Stimulated activated effector memory CD8-positive, alpha-beta T cell treated with anti-CD3 and anti-CD28 coated beads, Interleukin-12 subunit alpha, Interleukin-12 subunit beta, amount 100 ng/mL, for 72 hours (primary cell): ENCODE results near the gene LRRC49.
"Not testable (repeated sequence)": the region's sequence is repeated elsewhere in the genome, so short reads cannot be mapped to it uniquely, and the experiment has no call there.

Experiments
- ATAC-seq: fragments of 150-1000 bp; cut with Tn5 transposase; 2 replicates; pipeline ENCODE4 v1.10.0; 2021
- DNase-seq, 2 donors: peaks; one replicate each; pipeline ENCODE4 v3.0.0; 2021 to 2022; ENCODE audit warnings: low spot score in 2 of 2
- H3K27ac Mint-ChIP-seq: one replicate; pipeline ENCODE4 v1.8.0; 2022; ENCODE audit warnings: mild to moderate bottlenecking, mixed read lengths
- H3K36me3 Mint-ChIP-seq: one replicate; pipeline ENCODE4 v1.8.0; 2022; ENCODE audit warnings: mild to moderate bottlenecking, mixed read lengths
- H3K4me1 Mint-ChIP-seq: one replicate; pipeline ENCODE4 v1.8.0; 2022; ENCODE audit warnings: mixed read lengths
- H3K4me3 Mint-ChIP-seq: one replicate; pipeline ENCODE4 v1.8.0; 2022; ENCODE audit warnings: mild to moderate bottlenecking, mixed read lengths
- H3K9me3 Mint-ChIP-seq: one replicate; pipeline ENCODE4 v1.8.0; 2022; ENCODE audit warnings: mixed read lengths

Gene LRRC49

GRCh38 chr15:70892912-70893560 is 410 bp downstream of the LRRC49 start:
- ATAC-seq (no peak), DNase-seq (no peak)
- peaks cover 9% of the 10 kb centered on the region for H3K4me1 Mint-ChIP-seq
- H3K4me3 Mint-ChIP-seq, result peak overlapping the region; percentile 78
- H3K27ac Mint-ChIP-seq, result peak overlapping the region; percentile 65
- H3K36me3 Mint-ChIP-seq, result peaks cover 6% of the 10 kb centered on the region
- no peaks in the 10 kb centered on the region for H3K9me3 Mint-ChIP-seq

- Mint-ChIP-seq H3K4me3 (no peak overlapping the region), H3K27ac (no peak overlapping the region), H3K36me3 (no peaks in the 10 kb centered on the region), H3K4me1 (no peaks in the 10 kb centered on the region), H3K9me3 (no peaks in the 10 kb centered on the region)
- DNase-seq (no peak), ATAC-seq (no peak)
Measured at GRCh38 chr15:70902107-70902506, 9.5 kb downstream of the LRRC49 start.

GRCh38 chr15:70906842-70907241 is 14.2 kb downstream of the LRRC49 start:
- Mint-ChIP-seq H3K36me3 (no peaks in the 10 kb centered on the region), H3K27ac (no peak overlapping the region), H3K4me3 (no peak overlapping the region), H3K9me3 (peaks cover 8% of the 10 kb centered on the region), H3K4me1 (no peaks in the 10 kb centered on the region)
- no peak for ATAC-seq
- no peak for DNase-seq

GRCh38 chr15:70907784-70908471 is 15.3 kb downstream of the LRRC49 start:
- Mint-ChIP-seq H3K4me3 (no peak overlapping the region), H3K27ac (no peak overlapping the region), H3K36me3 (no peaks in the 10 kb centered on the region), H3K9me3 (peaks cover 8% of the 10 kb centered on the region), H3K4me1 (no peaks in the 10 kb centered on the region)
- DNase-seq (no peak), ATAC-seq (no peak)

- Mint-ChIP-seq H3K36me3 (no peaks in the 10 kb centered on the region), H3K9me3 (peaks cover 8% of the 10 kb centered on the region), H3K27ac (no peak overlapping the region), H3K4me3 (no peak overlapping the region), H3K4me1 (no peaks in the 10 kb centered on the region)
- no peak for DNase-seq
- ATAC-seq, result no peak
Measured at GRCh38 chr15:70910958-70911357, 18.3 kb downstream of the LRRC49 start.

- ATAC-seq (no peak), DNase-seq (no peak)
- Mint-ChIP-seq H3K36me3 (no peaks in the 10 kb centered on the region), H3K9me3 (peaks cover 8% of the 10 kb centered on the region), H3K4me1 (no peaks in the 10 kb centered on the region), H3K4me3 (no peak overlapping the region), H3K27ac (no peak overlapping the region)
Measured at GRCh38 chr15:70912187-70912586, 19.6 kb downstream of the LRRC49 start.

GRCh38 chr15:70916531-70916930 is 23.9 kb downstream of the LRRC49 start:
- Mint-ChIP-seq H3K27ac (no peak overlapping the region), H3K36me3 (no peaks in the 10 kb centered on the region), H3K4me3 (no peak overlapping the region), H3K9me3 (no peaks in the 10 kb centered on the region), H3K4me1 (no peaks in the 10 kb centered on the region)
- DNase-seq, result no peak
- ATAC-seq, result no peak

GRCh38 chr15:70917955-70918354 is 25.3 kb downstream of the LRRC49 start:
- no peaks in the 10 kb centered on the region for H3K4me1 Mint-ChIP-seq

GRCh38 chr15:70920981-70921696 is 28.5 kb downstream of the LRRC49 start:
- ATAC-seq (no peak), DNase-seq (no peak)
- no peak overlapping the region for H3K4me3 Mint-ChIP-seq
- no peaks in the 10 kb centered on the region for H3K36me3 Mint-ChIP-seq
- peaks cover 6% of the 10 kb centered on the region for H3K9me3 Mint-ChIP-seq
- no peak overlapping the region for H3K27ac Mint-ChIP-seq
- H3K4me1 Mint-ChIP-seq, result no peaks in the 10 kb centered on the region

More at GRCh38 chr15:70917955-70918354, 25.3 kb downstream of the LRRC49 start:
- no peaks in the 10 kb centered on the region for H3K36me3 Mint-ChIP-seq
- H3K4me3 Mint-ChIP-seq, result no peak overlapping the region
- H3K27ac Mint-ChIP-seq, result no peak overlapping the region
- DNase-seq (no peak), ATAC-seq (no peak)
- peaks cover 6% of the 10 kb centered on the region for H3K9me3 Mint-ChIP-seq

- H3K27ac Mint-ChIP-seq, result no peak overlapping the region
- DNase-seq (no peak), ATAC-seq (no peak)
- no peak overlapping the region for H3K4me3 Mint-ChIP-seq
- H3K36me3 Mint-ChIP-seq, result no peaks in the 10 kb centered on the region
- peaks cover 6% of the 10 kb centered on the region for H3K9me3 Mint-ChIP-seq
- no peaks in the 10 kb centered on the region for H3K4me1 Mint-ChIP-seq
Measured at GRCh38 chr15:70922119-70922518, 29.5 kb downstream of the LRRC49 start.

GRCh38 chr15:70923311-70924080 is 30.9 kb downstream of the LRRC49 start:
- DNase-seq, result no peak
- ATAC-seq, result no peak
- H3K27ac Mint-ChIP-seq, result no peak overlapping the region
- H3K36me3 Mint-ChIP-seq, result no peaks in the 10 kb centered on the region
- H3K4me3 Mint-ChIP-seq, result no peak overlapping the region
- H3K9me3 Mint-ChIP-seq, result peaks cover 6% of the 10 kb centered on the region
- H3K4me1 Mint-ChIP-seq, result no peaks in the 10 kb centered on the region

- not testable (repeated sequence) for H3K27ac Mint-ChIP-seq, H3K9me3 Mint-ChIP-seq, H3K4me1 Mint-ChIP-seq, H3K4me3 Mint-ChIP-seq, DNase-seq, ATAC-seq, H3K36me3 Mint-ChIP-seq
Measured at GRCh38 chr15:70926914-70927313, 34.3 kb downstream of the LRRC49 start.

GRCh38 chr15:70931821-70932220 is 39.2 kb downstream of the LRRC49 start:
- ATAC-seq (no peak), DNase-seq (no peak)
- H3K27ac Mint-ChIP-seq, result no peak overlapping the region
- no peaks in the 10 kb centered on the region for H3K36me3 Mint-ChIP-seq
- H3K4me3 Mint-ChIP-seq, result no peak overlapping the region
- no peaks in the 10 kb centered on the region for H3K9me3 Mint-ChIP-seq
- H3K4me1 Mint-ChIP-seq, result no peaks in the 10 kb centered on the region

- H3K4me3 Mint-ChIP-seq, result no peak overlapping the region
- no peak for DNase-seq
- H3K4me1 Mint-ChIP-seq, result no peaks in the 10 kb centered on the region
- H3K9me3 Mint-ChIP-seq, result no peaks in the 10 kb centered on the region
- no peak for ATAC-seq
- H3K27ac Mint-ChIP-seq, result no peak overlapping the region
- no peaks in the 10 kb centered on the region for H3K36me3 Mint-ChIP-seq
Measured at GRCh38 chr15:70932397-70932796, 39.8 kb downstream of the LRRC49 start.

- ATAC-seq (no peak), DNase-seq (no peak)
- Mint-ChIP-seq H3K27ac (no peak overlapping the region), H3K4me3 (no peak overlapping the region), H3K4me1 (no peaks in the 10 kb centered on the region), H3K9me3 (no peaks in the 10 kb centered on the region), H3K36me3 (no peaks in the 10 kb centered on the region)
Measured at GRCh38 chr15:70933411-70933810, 40.8 kb downstream of the LRRC49 start.
